Anterior cingulate cortex (tissue), 58 donors: Measurements from ENCODE around the gene CIDEC.

Source experiments
- DNase-seq, 58 donors: peaks; one replicate each; lab custom pipeline; 2025; lab: John Stamatoyannopoulos, UW

Gene CIDEC, protein sequence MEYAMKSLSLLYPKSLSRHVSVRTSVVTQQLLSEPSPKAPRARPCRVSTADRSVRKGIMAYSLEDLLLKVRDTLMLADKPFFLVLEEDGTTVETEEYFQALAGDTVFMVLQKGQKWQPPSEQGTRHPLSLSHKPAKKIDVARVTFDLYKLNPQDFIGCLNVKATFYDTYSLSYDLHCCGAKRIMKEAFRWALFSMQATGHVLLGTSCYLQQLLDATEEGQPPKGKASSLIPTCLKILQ

DNA sequence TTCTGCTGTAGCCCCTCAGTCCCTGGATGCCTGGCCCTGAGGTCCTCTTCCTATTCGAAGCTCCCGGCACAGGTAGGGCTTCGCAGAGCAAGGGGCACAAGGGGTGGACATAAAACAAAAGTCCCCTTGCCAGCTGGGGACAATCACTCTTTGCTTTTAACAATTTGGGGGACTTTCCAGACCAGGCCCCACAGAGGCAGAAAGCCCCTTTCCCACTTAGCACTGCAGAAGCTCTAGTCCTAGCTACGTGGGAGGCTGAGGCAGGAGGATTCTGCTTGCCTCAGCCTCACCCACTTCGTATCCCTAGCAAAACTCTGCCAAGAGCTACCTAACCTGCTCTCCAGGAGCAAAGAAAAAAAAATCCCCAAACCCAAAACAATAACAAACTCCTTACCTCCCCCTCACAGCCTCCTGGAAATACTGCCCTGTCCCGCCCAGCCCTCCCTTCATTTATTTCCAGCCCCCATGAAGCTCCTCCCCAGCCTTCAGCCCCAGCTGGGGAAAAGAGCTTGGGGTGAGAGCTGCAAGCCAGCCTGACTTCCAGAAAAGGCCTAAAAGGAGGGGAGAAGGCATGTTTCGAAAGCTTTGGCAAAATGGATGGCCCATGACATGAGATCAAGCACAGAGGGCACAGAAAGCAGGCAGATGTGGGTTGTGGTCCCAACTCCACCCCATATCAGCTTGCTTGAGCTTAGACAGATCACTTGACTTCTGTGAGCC lies at the start of gene CIDEC:
Gene CIDEC, minus strand, starts transcription at position 424 of the 720 bp plus-strand sequence. CDS start 1,767 bp downstream, outside the sequence.
- DNase-seq: no peak

DNA sequence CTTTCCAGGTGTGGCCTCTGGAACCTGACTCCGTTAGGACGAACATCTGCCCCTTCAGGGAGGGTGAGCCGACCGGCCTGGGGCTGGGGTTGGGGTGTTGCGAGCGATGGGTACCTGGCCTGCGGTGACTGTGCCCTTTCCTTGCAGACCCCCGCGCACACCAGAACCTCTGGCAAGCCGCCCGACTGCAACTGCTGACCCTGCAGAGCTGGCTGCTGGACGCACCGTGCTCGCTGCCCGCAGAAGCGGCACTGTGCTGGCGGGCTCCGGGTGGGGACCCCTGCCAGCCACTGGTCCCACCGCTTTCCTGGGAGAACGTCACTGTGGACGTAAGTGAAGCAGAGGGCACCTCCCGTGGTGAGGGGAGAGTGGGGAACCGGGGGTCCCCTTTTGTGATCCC lies 48.1 kb upstream of the CIDEC start:
- DNase-seq: no peak

DNA sequence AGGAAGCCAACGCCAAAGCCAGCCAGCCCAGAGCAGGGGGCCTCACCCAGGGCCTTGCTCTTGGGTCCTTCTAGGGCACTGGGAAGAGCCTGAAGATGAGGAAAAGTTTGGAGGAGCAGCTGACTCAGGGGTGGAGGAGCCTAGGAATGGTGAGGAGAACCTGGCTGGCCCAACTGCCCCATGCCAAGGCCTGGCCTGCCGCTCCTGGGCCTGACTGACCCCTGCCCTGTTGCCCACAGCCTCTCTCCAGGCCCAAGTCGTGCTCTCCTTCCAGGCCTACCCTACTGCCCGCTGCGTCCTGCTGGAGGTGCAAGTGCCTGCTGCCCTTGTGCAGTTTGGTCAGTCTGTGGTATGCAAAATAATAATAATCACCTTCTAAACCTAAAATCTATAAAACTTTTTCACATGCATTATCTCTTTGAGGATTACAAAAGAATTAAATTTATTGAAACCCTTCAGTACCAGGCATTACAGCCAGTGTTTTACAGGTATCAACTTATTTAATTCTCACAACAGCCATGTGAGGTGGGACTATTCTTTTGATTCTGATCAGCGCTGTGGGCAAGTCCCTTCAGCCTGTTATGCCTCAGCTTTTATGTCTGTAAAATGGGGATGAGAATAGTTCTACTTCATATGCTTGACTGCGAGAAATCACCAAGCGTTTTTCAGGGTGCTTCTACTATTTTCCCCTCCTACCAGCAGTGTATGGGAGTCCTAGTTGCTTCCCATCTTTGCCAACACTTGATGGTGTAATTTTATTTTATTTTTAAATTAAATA lies 38.4 kb upstream of the CIDEC start:
- DNase-seq: no peak

DNA sequence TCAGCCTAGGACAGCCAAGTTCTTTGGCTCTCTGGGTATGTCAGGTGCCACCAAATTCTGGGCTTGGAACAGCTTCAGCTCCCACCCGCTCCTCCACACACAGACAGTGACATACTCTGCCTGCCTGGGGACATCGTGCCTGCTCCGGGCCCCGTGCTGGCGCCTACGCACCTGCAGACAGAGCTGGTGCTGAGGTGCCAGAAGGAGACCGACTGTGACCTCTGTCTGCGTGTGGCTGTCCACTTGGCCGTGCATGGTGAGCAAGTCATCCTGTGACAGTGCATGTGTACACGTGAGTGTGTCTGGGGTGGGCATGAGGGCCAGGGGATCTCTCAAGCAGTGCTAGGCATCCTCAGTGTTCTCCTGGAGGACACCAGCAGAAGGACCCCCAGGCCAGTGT lies 37.8 kb upstream of the CIDEC start:
- DNase-seq: no peak

DNA sequence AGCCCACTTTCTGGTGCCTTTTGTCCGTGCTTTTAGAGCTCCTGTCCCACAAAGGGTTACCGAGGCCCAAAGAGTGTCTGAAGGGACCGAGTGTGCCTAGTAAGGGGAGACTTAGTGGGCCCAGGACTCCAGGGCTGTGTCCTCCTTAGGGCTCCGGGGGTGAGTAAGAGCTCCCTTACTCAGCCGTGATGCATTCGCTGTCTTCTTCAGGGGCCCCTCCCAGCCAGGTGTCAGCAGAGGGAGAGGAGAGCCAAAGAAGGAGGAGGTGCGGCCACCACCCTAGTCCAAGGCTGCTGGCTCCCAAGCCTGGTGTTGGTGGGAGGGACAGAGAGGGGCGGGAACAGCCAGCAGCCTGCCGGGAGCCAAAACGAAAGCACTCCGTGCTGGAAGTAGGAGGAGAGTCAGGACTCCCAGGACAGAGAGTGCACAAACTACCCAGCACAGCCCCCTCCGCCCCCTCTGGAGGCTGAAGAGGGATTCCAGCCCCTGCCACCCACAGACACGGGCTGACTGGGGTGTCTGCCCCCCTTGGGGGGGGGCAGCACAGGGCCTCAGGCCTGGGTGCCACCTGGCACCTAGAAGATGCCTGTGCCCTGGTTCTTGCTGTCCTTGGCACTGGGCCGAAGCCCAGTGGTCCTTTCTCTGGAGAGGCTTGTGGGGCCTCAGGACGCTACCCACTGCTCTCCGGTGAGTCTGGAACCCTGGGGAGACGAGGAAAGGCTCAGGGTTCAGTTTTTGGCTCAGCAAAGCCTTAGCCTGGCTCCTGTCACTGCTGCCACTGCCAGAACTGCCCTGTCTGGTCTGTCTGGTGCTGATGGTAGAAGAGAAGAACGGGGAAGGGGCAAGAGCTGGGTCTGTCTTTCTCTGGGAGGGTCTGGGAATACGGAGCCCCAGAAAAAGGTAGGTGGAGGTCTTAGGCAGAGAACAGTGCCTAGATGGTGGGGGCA lies 37.0 kb upstream of the CIDEC start, which contains the start of gene IL17RC:
Gene IL17RC, plus strand, starts transcription at position 365 of the 947 bp plus-strand sequence. Its CDS starts 218 bp downstream, at position 583.
- peak in 54 of 58 donors; percentile 11 to 87 (median 52) for DNase-seq

DNA sequence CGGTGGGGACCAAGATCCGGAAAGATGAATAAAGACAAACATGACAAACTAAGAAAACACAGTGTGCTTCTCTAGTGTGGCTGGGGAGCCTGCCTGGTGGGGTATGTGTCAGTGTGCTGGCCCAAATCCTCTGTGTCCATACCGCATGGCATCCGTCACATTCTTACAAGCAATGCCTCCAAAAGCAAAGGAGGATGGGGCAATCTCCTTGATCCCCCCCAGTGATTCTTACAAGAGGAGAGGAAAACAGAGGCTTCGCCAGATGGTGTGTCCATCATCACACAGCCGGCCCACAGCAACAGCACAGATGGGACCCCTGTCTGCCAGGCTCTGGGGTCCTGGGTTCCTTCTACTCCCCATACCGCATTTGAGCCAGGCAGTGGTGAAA lies 36.3 kb upstream of the CIDEC start:
- DNase-seq: no peak

DNA sequence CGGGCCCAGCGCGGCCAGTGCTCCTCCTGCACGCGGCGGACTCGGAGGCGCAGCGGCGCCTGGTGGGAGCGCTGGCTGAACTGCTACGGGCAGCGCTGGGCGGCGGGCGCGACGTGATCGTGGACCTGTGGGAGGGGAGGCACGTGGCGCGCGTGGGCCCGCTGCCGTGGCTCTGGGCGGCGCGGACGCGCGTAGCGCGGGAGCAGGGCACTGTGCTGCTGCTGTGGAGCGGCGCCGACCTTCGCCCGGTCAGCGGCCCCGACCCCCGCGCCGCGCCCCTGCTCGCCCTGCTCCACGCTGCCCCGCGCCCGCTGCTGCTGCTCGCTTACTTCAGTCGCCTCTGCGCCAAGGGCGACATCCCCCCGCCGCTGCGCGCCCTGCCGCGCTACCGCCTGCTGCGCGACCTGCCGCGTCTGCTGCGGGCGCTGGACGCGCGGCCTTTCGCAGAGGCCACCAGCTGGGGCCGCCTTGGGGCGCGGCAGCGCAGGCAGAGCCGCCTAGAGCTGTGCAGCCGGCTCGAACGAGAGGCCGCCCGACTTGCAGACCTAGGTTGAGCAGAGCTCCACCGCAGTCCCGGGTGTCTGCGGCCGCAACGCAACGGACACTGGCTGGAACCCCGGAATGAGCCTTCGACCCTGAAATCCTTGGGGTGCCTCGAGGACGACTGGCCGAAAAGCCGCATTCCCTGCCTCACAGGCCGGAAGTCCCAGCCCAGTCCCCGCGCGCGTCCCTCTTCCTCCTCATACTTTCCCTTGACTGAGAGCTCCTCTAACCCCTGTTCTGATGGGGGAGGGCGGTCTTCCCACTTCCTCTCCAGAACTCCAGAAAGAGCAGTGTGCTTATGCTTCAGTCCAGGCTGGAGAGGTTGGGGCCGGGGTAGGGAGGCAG lies 35.4 kb upstream of the CIDEC start:
- peak in 55 of 58 donors; percentile 6 to 77 (median 43) for DNase-seq

DNA sequence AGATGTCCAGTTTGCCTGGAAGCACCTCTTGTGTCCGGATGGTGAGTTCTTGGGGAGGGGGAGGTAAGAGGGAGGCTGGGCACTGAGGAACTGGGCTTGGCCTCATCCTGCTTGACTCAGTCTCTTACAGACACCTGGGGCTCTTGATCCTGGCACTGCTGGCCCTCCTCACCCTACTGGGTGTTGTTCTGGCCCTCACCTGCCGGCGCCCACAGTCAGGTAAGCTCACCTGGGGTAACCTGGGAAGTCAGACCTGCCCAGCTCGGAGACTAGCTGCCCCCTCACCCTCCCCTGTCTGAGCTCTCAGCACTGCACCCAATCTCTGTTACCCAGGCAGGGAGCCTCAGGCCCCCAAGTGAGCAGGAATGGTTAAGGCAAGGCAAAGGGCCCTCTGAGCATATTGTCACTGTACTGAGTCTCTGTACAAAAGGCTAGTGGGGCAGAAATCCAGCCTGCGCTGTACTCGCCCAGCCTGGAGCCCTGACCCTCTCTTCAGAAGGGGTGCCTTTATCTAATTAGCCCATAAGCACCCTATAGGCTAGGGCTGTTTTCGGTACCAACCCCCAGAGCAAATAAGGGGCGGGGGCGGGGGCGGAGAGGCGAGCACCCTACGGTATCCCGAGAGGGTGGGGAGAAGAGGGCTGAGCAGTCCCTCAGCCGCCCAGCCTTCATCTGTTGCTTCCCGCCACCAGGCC lies 34.7 kb upstream of the CIDEC start:
- DNase-seq: no peak

DNA sequence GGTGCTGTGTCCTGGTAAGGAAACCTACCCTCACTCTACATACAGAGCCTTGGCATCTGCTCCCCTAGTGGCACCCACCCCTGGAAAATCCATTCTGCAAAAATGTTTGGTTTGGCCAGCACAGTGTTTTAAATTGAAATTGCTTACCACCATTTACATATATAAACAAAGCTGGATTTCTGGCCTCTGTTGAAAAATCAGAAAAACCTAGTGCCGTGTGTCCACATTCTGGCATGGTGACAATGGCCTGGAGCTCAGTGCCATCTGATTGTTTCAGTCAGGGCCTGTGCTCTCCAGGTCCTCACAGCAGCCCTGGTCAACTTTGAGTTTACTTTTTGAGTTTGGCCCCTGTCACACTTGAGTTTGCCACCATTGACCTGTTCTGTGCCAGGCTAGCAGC lies 34.0 kb upstream of the CIDEC start:
- DNase-seq: no peak

DNA sequence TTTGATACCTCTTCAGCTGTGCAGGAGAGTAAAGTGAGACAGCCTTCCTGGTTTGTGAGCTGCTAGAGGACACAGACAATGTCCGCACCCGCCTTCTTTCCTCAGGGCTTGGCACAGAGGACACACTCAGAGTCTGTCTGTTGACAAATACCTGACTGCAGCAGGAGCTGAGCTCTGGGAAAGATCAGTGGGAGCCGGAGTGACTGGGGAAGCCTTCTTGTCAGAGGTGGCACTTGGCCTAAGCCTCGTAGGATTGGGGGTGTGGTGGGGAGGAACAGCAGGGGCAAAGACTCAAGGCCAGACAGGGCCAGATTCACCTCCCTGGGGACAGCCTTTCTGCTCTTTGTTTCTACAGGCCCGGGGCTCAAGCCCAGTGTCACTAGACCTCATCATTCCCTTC lies 33.5 kb upstream of the CIDEC start:
- no peak for DNase-seq

DNA sequence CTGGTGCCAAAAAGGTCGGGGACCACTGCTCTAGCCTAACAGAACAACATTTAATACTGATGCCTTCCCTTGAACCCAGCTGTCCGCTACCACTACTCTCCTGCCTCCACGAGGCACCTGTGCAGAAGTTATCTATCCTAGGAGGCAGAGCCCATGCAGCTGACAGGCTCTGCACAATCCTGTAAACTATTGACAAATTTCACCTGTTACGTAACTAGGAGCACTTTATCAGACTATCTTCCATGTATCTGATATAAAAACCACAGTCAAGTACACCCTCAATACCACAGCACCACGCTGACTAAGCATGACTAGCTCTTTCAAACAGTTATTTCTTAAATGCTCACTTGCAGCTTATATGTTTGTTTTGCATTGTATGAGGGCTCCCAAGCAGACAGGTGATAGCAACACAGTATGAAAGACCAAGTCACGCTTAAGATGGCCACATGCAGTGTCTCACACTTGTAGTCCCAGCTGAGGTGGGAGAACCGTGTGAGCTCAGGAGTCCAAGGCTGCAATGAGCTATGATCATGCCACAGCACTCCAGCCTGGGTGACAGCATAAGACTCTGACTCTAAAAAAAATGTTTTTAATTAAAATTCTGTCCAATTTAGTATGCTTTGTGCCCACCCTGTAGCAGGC lies 32.4 kb upstream of the CIDEC start:
- DNase-seq: no peak

DNA sequence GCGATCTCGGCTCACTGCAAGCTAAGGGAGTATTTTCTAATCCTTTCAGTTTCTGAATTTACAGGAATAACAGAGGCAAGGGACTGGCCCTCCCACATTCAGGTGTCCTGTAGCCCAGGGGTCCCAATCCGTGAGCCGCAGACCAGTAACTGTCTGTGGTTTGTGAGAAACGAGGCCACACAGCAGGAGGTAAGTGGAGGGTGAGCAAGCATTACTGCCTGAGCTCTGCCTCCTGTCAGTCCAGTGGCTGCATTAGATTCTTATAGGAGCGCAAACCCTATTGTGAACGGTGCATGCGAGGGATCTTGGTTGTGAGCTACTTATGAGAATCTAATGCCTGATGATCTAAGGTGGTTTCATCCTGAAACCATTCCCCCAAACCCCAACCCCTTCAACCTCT lies 31.8 kb upstream of the CIDEC start:
- DNase-seq: no peak

DNA sequence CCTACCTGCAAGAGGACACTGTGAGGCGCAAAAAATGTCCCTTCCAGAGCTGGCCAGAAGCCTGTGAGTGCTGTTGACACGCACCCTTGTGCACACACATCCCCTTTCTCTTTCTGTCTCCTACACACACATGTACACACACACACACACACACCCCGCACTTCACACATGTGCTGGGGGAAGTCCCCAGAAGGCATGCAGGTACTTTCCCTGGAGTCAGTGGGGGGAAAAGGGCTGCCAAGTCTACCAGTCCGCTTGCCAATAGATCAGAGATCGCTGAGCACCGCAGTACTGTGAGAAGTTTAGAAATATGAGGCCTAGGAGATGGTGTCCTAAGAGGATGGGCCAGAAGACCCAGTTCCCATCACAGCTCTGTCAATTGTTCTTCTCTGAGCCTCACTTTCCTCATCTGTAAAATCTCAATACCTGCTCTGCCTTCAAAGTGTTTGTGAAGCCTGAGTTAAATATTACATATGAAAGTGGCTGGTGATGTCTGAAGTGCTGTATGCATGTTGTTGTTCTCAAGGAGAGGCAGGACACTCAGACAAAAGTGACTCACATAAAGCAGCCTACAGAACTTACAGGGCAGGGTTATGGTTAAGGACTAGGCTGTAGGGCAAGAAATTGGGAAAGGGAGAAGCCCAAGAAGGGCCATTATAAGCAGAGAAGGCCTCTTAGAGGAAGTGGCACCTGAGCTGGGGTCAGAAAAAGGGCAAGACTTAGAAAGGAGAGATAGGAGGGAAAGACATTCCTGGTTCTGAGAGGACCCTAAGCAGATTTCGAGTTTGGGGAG lies 29.4 kb upstream of the CIDEC start:
- DNase-seq: no peak

DNA sequence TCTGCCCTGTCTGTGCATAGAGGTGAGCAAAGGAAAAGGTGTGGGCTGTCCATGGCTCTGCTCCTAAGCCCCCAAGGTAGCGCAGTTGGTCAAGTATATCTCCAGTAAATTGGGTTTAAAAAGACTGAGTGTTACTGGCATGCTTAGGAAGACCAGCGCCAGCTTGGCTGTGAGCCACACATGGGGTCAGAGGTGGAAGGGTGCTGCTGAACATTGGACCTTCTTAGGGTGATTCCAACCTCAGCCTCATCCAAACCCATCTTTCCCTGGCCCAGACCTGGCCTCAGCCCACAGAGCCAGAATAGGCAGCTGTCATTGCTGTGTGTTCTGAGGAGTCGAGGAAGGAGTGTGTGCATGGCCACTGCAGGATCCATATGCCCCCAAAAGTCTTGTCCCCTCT lies 28.2 kb upstream of the CIDEC start:
- no peak for DNase-seq

DNA sequence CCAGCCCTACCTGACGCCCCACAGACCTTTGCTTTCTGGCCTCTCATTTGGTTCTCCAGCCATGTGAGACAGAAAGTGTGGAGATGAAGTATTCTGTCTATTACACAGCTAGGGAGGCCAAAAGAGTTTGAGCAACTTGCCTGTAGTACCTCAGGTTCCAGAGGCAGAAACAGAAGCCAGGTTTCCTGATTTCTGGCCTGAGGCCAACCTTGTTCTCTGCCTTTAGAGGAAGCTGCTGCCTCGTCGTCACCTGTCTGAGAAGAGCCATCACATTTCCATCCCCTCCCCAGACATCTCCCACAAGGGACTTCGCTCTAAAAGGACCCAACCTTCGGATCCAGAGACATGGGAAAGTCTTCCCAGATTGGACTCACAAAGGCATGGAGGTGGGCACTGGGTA lies 26.4 kb upstream of the CIDEC start:
- DNase-seq: no peak

DNA sequence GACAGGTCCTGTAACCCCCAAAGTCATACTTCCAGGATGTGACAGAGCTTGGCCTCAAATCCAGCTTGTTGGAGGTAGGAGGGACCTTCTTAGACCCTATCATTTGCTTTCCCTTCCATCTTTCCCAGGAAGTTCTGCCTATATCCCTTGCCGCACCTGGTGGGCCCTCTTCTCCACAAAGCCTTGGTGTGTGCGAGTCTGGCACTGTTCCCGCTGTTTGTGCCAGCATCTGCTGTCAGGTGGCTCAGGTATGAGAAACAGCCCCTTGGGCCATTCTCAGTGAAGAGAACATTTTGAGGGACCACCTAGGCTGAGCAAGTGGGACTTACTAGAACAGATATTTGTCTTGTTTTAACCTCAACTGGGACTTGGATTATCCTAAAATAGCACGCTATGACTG lies 23.9 kb upstream of the CIDEC start:
- DNase-seq: no peak

DNA sequence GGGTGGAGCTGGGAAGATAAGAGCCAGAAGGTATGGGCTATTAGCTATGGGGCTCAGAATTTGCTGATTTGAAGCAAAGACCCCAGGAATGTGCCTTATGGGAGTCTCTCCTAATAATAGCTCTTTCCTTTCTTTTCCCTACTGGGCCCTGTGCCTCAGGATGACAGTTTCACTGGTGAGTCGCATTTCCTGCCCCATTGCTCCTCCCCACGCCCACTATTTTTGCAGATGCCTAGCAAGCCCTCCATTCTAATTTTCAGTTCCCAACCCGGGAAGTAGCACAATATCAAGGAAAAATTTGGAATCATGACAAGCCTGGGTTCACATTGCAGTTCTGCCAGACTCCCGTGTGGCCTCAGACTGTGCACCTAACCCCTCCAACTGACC lies 23.2 kb upstream of the CIDEC start:
- DNase-seq: no peak
